ENCODE data around the gene UBA3. TPM values are rescaled to one million over a fixed set of nuclear protein-coding genes. Genes with fewer than 3 reads are reported as not detected.
A peak's percentile ranks its signal among the peaks of the same experiment; 100 is the strongest.

Gene UBA3
- total and polyA plus RNA-seq, 3 donors from 2014 or later = 39.8 to 56.2 (median 43.1) TPM

GRCh38 chr3:69087030-69087791 lies 7.0 kb upstream of the UBA3 start:
- H3K36me3 ChIP-seq (ENCODE audit: low read depth, missing control alignments) = no peaks in the 10 kb centered on the region
- H3K4me1 ChIP-seq = peaks cover 50% of the 10 kb centered on the region
- no peak overlapping the region for H3K4me3 ChIP-seq
- no peaks in the 10 kb centered on the region for H3K9me3 ChIP-seq
- intact Hi-C loops (cut with DNase I; ENCODE audit: low total_unique reads) = no loop called here
- no peak for DNase-seq
- TF ChIP-seq POLR2A (IDR thresholded peaks at IDR 0.05) (no peak), CTCF (IDR thresholded peaks at IDR 0.05) (no peak)
- no peaks in the 10 kb centered on the region for H3K27me3 ChIP-seq
- WGBS, 2 donors = 83 to 88% methylated on average over 3 of the region's 3 CpGs
- H3K27ac ChIP-seq = peak overlapping the region; percentile 82 to 84

DNA sequence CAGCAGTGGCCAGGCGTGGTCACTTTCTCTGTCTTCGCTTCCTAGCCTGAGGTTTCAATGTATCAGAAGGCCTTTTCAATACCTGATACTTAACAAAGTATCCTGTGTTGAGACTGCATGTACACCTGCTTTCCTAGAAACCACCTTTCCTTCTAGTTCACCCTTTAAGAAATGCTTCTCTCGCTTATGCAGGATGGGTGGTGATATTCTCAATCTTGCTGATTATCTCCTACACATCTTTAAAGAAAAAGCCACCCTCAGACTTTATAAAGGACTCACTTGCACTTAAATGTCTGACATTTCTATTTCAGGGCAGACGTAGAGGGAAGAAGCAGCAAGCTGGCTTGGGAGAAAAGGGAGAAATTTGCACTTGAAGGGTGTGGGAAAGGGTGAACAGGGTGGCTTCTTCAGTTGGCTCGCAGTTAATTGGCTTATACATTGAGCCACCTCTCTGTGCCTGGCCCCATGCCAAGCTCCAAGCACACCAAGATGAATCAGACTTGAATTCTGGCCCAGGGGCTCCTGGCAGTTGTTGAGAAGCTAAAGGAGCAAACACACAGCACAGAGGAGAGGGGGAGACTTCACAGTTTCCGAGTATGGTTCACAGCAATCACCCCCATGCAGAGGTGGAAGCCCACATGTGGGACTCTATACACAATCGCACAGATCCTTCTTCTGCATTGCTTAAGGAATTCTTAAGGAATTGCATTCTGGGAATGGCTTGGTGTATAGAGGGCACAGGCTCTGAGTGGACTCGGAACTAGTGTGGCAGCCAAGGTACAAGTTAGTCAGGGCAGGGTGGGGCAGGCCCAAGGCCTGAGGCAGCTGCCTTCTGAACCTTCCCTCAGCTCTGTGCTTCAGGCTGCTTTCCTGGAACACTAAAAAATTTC lies 5.9 kb upstream of the UBA3 start:
- H3K4me3 ChIP-seq = peak overlapping the region; percentile 77 to 83
- no peaks in the 10 kb centered on the region for H3K9me3 ChIP-seq
- DNase-seq = peak; percentile 87
- peak overlapping the region; percentile 82 to 84 for H3K27ac ChIP-seq
- peaks cover 40% of the 10 kb centered on the region for H3K4me1 ChIP-seq
- no peaks in the 10 kb centered on the region for H3K27me3 ChIP-seq
- intact Hi-C loops (cut with DNase I; ENCODE audit: low total_unique reads) = no loop called here
- no peaks in the 10 kb centered on the region for H3K36me3 ChIP-seq (ENCODE audit: low read depth, missing control alignments)
- TF ChIP-seq POLR2A (IDR thresholded peaks at IDR 0.05) (no peak), CTCF (IDR thresholded peaks at IDR 0.05) (no peak)
- 3 to 5% methylated on average over 8 of the region's 8 CpGs for WGBS, 2 donors

- Histone ChIP-seq H3K9me3 (no peaks in the 10 kb centered on the region), H3K4me3 (peak overlapping the region; percentile 77 to 83), H3K36me3 (ENCODE audit: low read depth, missing control alignments) (no peaks in the 10 kb centered on the region), H3K27ac (peak overlapping the region; percentile 82 to 84), H3K27me3 (no peaks in the 10 kb centered on the region), H3K4me1 (peaks cover 41% of the 10 kb centered on the region)
- DNase-seq = peak; percentile 57
- intact Hi-C loops (cut with DNase I; ENCODE audit: low total_unique reads) = no loop called here
- 0% methylated on average over 15 to 26 of the region's 26 CpGs for WGBS, 2 donors
- TF ChIP-seq POLR2A (IDR thresholded peaks at IDR 0.05) (no peak), CTCF (IDR thresholded peaks at IDR 0.05) (no peak)
Observed at GRCh38 chr3:69085168-69085832, 5.1 kb upstream of the UBA3 start.

- Histone ChIP-seq H3K27ac (peak within 1 kb of the TSS; percentile 82 to 84), H3K36me3 (ENCODE audit: low read depth, missing control alignments) (no peaks in the 10 kb centered on the region), H3K9me3 (no peaks in the 10 kb centered on the region), H3K4me3 (peak within 1 kb of the TSS; percentile 77 to 83), H3K4me1 (peaks cover 41% of the 10 kb centered on the region), H3K27me3 (no peaks in the 10 kb centered on the region)
- 3 to 12% methylated on average over 5 to 32 of the region's 32 CpGs for WGBS, 2 donors
- TF ChIP-seq POLR2A (IDR thresholded peaks at IDR 0.05) (peak; percentile 4), CTCF (IDR thresholded peaks at IDR 0.05) (no peak)
- intact Hi-C loops (cut with DNase I; ENCODE audit: low total_unique reads) = no loop called here
- DNase-seq = peak; percentile 97
Observed at GRCh38 chr3:69084326-69085167, 4.4 kb upstream of the UBA3 start, which contains the start of gene ARL6IP5. TSS of gene ARL6IP5 (plus strand) at chr3:69084937. CDS start at chr3:69085048, 111 bp downstream.
